CD14-positive monocyte (primary cell): Measurements from ENCODE around the gene CNTNAP2. TPM values are rescaled to one million over a fixed set of nuclear protein-coding genes. Genes with fewer than 3 reads are reported as not detected.

Source experiments
- DNase-seq, 3 donors: peaks; one replicate each; pipeline ENCODE4 v3.0.0-alpha.2; 2011 to 2022
- H2AFZ ChIP-seq: 2 replicates; pipeline ENCODE4 v1.6.0; 2012; ENCODE audit warnings: mild to moderate bottlenecking, low read depth, low read length, inconsistent platforms; ENCODE audit not compliant: insufficient read depth, poor library complexity, severe bottlenecking
- H3K27ac ChIP-seq, 2 donors: 1 replicate in 1 of 2; 2 replicates in 1 of 2; pipeline ENCODE4 v1.5.1; 2012 to 2013; ENCODE audit warnings: low read length in 2 of 2, control low read depth in 1 of 2, inconsistent platforms in 1 of 2, low read depth in 1 of 2, mild to moderate bottlenecking in 1 of 2
- H3K27me3 ChIP-seq, 2 donors: one replicate each; pipeline versions ENCODE4 v1.6.0 to v1.6.1; 2011 to 2013; ENCODE audit warnings: low read length in 2 of 2; ENCODE audit not compliant: control insufficient read depth in 2 of 2, insufficient read depth in 2 of 2
- H3K36me3 ChIP-seq, 2 donors: replicated peaks in 1 of 2; 1 replicate in 1 of 2; 2 replicates in 1 of 2; pipeline versions ENCODE4 v1.5.1 to v1.6.1; 2012 to 2013; ENCODE audit warnings: low read length in 2 of 2, control low read depth in 1 of 2, inconsistent platforms in 1 of 2, mild to moderate bottlenecking in 1 of 2; ENCODE audit not compliant: insufficient read depth in 2 of 2, control insufficient read depth in 1 of 2
- H3K4me1 ChIP-seq, 2 donors: 1 replicate in 1 of 2; 2 replicates in 1 of 2; pipeline versions ENCODE4 v1.5.1 to v1.6.1; 2012 to 2013; ENCODE audit warnings: low read length in 2 of 2, control low read depth in 1 of 2, inconsistent platforms in 1 of 2, mild to moderate bottlenecking in 1 of 2, moderate library complexity in 1 of 2; ENCODE audit not compliant: insufficient read depth in 2 of 2, control insufficient read depth in 1 of 2
- H3K4me2 ChIP-seq: replicated peaks from 2 replicates; pipeline ENCODE3; 2012; ENCODE audit warnings: low read length, moderate library complexity, mild to moderate bottlenecking; ENCODE audit not compliant: poor library complexity, severe bottlenecking; ENCODE audit errors: extremely low read depth
- H3K4me3 ChIP-seq, 3 experiments: fragments of 200-600 bp in 1 of 3; sonication (generic) in 1 of 3; replicated peaks in 1 of 3; 1 replicate in 2 of 3; 2 replicates in 1 of 3; pipeline ENCODE4 v1.5.1; 2011 to 2013; ENCODE audit warnings: low read length in 3 of 3, mild to moderate bottlenecking in 3 of 3, control low read depth in 2 of 3, low read depth in 2 of 3, inconsistent platforms in 1 of 3, moderate library complexity in 1 of 3
- H3K79me2 ChIP-seq: 2 replicates; pipeline ENCODE4 v1.6.0; 2012; ENCODE audit warnings: mild to moderate bottlenecking, control low read depth, inconsistent platforms, low read length, moderate library complexity; ENCODE audit not compliant: insufficient read depth
- H3K9ac ChIP-seq: 2 replicates; pipeline ENCODE4 v1.6.0; 2017; ENCODE audit warnings: low read length, mild to moderate bottlenecking; ENCODE audit not compliant: insufficient read depth, poor library complexity, severe bottlenecking
- H3K9me3 ChIP-seq, 2 donors: replicated peaks in 1 of 2; 1 replicate in 1 of 2; 2 replicates in 1 of 2; pipeline versions ENCODE4 v1.5.1 to v1.6.1; 2012 to 2013; ENCODE audit warnings: low read length in 2 of 2, control low read depth in 1 of 2; ENCODE audit not compliant: control insufficient read depth in 1 of 2, insufficient read depth in 1 of 2
- H4K20me1 ChIP-seq: 2 replicates; pipeline ENCODE4 v1.6.0; 2012; ENCODE audit warnings: mild to moderate bottlenecking, low read length, control low read depth, moderate library complexity; ENCODE audit not compliant: insufficient read depth
- H3K27ac Mint-ChIP-seq, 7 donors: one replicate each; pipeline ENCODE4 v1.8.0; 2020; ENCODE audit warnings: mild to moderate bottlenecking in 7 of 7, mixed read lengths in 7 of 7, moderate library complexity in 6 of 7, inconsistent platforms in 2 of 7
- H3K27me3 Mint-ChIP-seq, 3 donors: one replicate each; pipeline ENCODE4 v1.8.0; 2021 to 2022; ENCODE audit warnings: low read depth in 3 of 3, mild to moderate bottlenecking in 3 of 3, mixed read lengths in 3 of 3, moderate library complexity in 3 of 3, inconsistent platforms in 1 of 3
- H3K36me3 Mint-ChIP-seq, 2 donors: one replicate each; pipeline ENCODE4 v1.8.0; 2020; ENCODE audit warnings: mixed read lengths in 2 of 2, inconsistent platforms in 1 of 2, mild to moderate bottlenecking in 1 of 2
- H3K4me1 Mint-ChIP-seq: one replicate; pipeline ENCODE4 v1.8.0; 2020; ENCODE audit warnings: mild to moderate bottlenecking, mixed read lengths
- H3K4me3 Mint-ChIP-seq, 2 donors: one replicate each; pipeline ENCODE4 v1.8.0; 2020; ENCODE audit warnings: mild to moderate bottlenecking in 2 of 2, mixed read lengths in 2 of 2, moderate library complexity in 1 of 2
- H3K9me3 Mint-ChIP-seq, 7 donors: one replicate each; pipeline ENCODE4 v1.8.0; 2020 to 2022; ENCODE audit warnings: mixed read lengths in 7 of 7, mild to moderate bottlenecking in 6 of 7, moderate library complexity in 6 of 7, inconsistent platforms in 2 of 7
- WGBS: methylation state at CpG from one replicate; pipeline ENCODE4 v1.1.5; 2013; ENCODE audit warnings: missing lambda C conversion rate; ENCODE audit not compliant: insufficient coverage; 5-methylcytosine and 5-hydroxymethylcytosine counted together
- intact Hi-C, 2 donors: fragments of 100-400 bp; cut with micrococcal nuclease; formaldehyde crosslinking; loops; one replicate each; pipeline versions ENCODE4 v1.15.0 to v1.15.1; 2023
- polyA plus RNA-seq, 3 donors: library from polyadenylated mRNA; depleted of rRNA in 1 of 3; unstranded in 2 of 3; stranded (reverse) in 1 of 3; fragments of 300-500 nt in 2 of 3; fragments of >200 nt in 1 of 3; fragmentation: Illumina TruSeq in 2 of 3; gene quantifications; 1 replicate in 2 of 3; 2 replicates in 1 of 3; pipeline ENCODE4 v1.2.3, GENCODE V29; 2012 to 2021
- TF ChIP-seq, protein P1 (sequence below): fragments of 200-600 bp; IDR thresholded peaks from one replicate; pipeline ENCODE4 v1.8.0; 2022; ENCODE audit warnings: antibody characterized with exemption, mild to moderate bottlenecking

The CNTNAP2 gene
- polyA plus RNA-seq, 3 donors: 0.01 TPM; not detected in 2

DNA sequence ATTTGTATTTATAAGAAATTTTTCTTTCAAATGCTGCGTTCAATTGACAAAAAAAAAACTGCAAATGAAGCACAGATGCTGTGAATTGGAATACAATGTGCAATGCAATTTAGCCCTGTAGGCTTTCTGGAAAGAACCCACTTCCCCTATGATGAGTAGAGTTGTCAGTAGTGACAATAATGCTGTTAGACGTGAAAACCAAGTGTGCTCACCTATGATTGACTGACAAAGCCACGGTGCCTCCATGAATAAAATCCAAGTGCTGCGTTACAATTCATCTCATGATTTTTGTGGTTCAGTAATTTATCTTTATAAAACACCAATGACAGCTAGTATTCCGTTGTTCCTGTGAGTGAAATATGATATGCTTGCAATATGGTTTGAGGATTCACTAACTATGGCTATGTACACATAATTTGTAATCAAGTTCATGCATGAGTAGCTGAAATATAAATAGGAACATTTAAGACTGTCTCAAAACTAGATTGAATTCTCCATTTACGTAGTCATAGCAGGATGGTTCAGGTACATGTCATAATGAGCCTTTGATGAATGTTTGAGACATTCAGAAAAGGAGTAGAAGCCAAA is 1160.3 kb downstream of the CNTNAP2 start:
- no peak overlapping the region for H3K4me2 ChIP-seq
- H3K36me3 ChIP-seq: no peaks in the 10 kb centered on the region
- DNase-seq: no peak
- H3K79me2 ChIP-seq: no peaks in the 10 kb centered on the region
- H3K4me1 ChIP-seq: no peaks in the 10 kb centered on the region
- H3K9ac ChIP-seq: no peak overlapping the region
- Mint-ChIP-seq H3K4me3 (no peak overlapping the region), H3K9me3 (peaks cover 2 to 8% (median 6%) of the 10 kb centered on the region in 7 donors), H3K27ac (no peak overlapping the region), H3K4me1 (no peaks in the 10 kb centered on the region), H3K27me3 (peaks cover 0 to 1% (median 0%) of the 10 kb centered on the region in 3 donors), H3K36me3 (no peaks in the 10 kb centered on the region)
- H3K27me3 ChIP-seq: no peaks in the 10 kb centered on the region
- H3K4me3 ChIP-seq: no peak overlapping the region
- no CpG with 5 or more reads among the region's 6 CpGs for WGBS
- H4K20me1 ChIP-seq: no peaks in the 10 kb centered on the region
- intact Hi-C loops: no loop called here
- H3K27ac ChIP-seq: no peak overlapping the region
- peaks cover 0 to 5% of the 10 kb centered on the region in 2 donors for H3K9me3 ChIP-seq
- TF ChIP-seq, protein P1, sequence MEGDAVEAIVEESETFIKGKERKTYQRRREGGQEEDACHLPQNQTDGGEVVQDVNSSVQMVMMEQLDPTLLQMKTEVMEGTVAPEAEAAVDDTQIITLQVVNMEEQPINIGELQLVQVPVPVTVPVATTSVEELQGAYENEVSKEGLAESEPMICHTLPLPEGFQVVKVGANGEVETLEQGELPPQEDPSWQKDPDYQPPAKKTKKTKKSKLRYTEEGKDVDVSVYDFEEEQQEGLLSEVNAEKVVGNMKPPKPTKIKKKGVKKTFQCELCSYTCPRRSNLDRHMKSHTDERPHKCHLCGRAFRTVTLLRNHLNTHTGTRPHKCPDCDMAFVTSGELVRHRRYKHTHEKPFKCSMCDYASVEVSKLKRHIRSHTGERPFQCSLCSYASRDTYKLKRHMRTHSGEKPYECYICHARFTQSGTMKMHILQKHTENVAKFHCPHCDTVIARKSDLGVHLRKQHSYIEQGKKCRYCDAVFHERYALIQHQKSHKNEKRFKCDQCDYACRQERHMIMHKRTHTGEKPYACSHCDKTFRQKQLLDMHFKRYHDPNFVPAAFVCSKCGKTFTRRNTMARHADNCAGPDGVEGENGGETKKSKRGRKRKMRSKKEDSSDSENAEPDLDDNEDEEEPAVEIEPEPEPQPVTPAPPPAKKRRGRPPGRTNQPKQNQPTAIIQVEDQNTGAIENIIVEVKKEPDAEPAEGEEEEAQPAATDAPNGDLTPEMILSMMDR: no peak
- no peak overlapping the region for H2AFZ ChIP-seq

DNA sequence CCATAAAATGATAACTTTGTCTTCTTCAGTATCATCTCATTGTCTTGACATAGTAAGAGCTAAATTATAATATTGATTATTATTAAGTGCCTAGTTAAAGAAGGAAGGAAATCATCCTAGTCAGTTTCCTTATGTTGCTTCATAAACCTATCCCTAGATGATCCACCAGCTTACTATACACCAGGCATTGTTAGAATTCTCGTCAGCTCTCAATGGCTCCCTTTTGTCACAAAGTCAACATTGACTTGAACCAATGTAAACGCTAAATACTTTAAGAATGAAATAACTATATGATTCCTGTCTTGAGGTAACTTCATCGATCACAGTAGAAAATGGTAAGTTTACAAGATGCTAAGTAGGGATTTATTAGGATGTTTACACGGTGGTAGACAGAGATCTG is 1162.9 kb downstream of the CNTNAP2 start:
- Histone ChIP-seq H3K36me3 (no peaks in the 10 kb centered on the region), H3K4me1 (no peaks in the 10 kb centered on the region), H3K4me2 (no peak overlapping the region), H3K79me2 (no peaks in the 10 kb centered on the region), H3K27me3 (no peaks in the 10 kb centered on the region), H2AFZ (no peak overlapping the region), H3K27ac (no peak overlapping the region), H3K9me3 (no peaks in the 10 kb centered on the region), H4K20me1 (no peaks in the 10 kb centered on the region), H3K4me3 (no peak overlapping the region), H3K9ac (no peak overlapping the region)
- H3K36me3 Mint-ChIP-seq: no peaks in the 10 kb centered on the region
- no peaks in the 10 kb centered on the region for H3K27me3 Mint-ChIP-seq
- H3K9me3 Mint-ChIP-seq: peaks cover 0 to 3% (median 2%) of the 10 kb centered on the region in 7 donors
- H3K27ac Mint-ChIP-seq: no peak overlapping the region
- intact Hi-C loops: no loop called here
- no peak overlapping the region for H3K4me3 Mint-ChIP-seq
- H3K4me1 Mint-ChIP-seq: no peaks in the 10 kb centered on the region
- no peak for DNase-seq
- no CpG with 5 or more reads among the region's 4 CpGs for WGBS
- TF ChIP-seq, protein P1: no peak
